ENCODE data around the gene ERMARD. TPM values are rescaled to one million over a fixed set of nuclear protein-coding genes. Genes with fewer than 3 reads are reported as not detected.

ERMARD gene
- total and polyA plus RNA-seq, 2 donors (not counting 3 experiments of a cell fraction or from before 2014, with no cell fraction given), result 23.8 to 36.4 TPM

DNA sequence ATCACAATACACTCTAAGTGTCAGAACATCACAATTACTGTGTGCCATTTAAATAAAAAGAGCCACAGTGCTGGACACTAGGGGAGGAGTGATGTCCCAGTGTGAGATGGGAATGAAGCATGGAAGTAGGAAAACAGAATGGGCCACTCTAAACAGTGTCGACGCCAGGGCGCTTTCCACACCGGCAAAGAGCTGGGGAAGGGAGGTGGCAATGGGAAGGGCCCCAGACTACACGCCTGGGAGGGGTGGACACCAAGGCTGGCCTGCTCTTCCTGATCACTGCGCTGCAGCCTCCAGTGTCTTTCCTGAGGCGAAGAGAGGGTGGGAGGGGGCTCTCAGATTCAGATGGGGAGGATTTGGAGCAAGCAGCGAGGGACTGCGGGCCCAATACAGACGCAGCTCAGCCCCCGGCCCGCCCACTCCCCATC lies 75.9 kb downstream of the ERMARD start:
- intact Hi-C loops (cut with micrococcal nuclease), result no loop called here
- ChIA-PET POLR2A (no interaction called here), CTCF (interaction anchor here (1.0 kb wide), 1 partner anchor 37 kb away, joined by 3 read pairs; no protein-coding TSS in a partner anchor)
- Histone ChIP-seq H3K79me2 (ENCODE audit: control insufficient read depth, insufficient read depth, low read length) (no peaks in the 10 kb centered on the region), H3K4me1 (ENCODE audit: control insufficient read depth, extremely low read depth, insufficient read depth, low read length) (peaks cover 6% of the 10 kb centered on the region), H4K20me1 (replicated peaks; ENCODE audit: control insufficient read depth, extremely low read depth, insufficient read depth, low read length) (no peaks in the 10 kb centered on the region), H2AFZ (ENCODE audit: low read depth, low read length) (no peak overlapping the region), H3K9me1 (replicated peaks; ENCODE audit: control insufficient read depth, extremely low read depth, insufficient read depth, low read length) (no peaks in the 10 kb centered on the region), H3K9me3 (replicated peaks; ENCODE audit: control insufficient read depth, insufficient read depth, low read length) (no peaks in the 10 kb centered on the region), H3K36me3 (ENCODE audit: control insufficient read depth in 2 of 2, extremely low read depth in 1 of 2, insufficient read depth in 2 of 2, low read length in 2 of 2) (no peaks in the 10 kb centered on the region), H3K27ac (ENCODE audit: insufficient read depth, low read depth, low read length) (no peak overlapping the region), H3K4me2 (ENCODE audit: insufficient read depth, low read length) (no peak overlapping the region), H3K4me3 (replicated peaks in 1 of 3; ENCODE audit: insufficient read depth in 1 of 3, low read depth in 1 of 3, low read length in 3 of 3) (no peak overlapping the region), H3K27me3 (ENCODE audit: control insufficient read depth in 2 of 2, insufficient read depth in 2 of 2, low read length in 2 of 2) (peaks cover 0 to 2% of the 10 kb centered on the region in 2 experiments), H3K9ac (replicated peaks; ENCODE audit: extremely low read depth, insufficient read depth, low read length) (no peak overlapping the region)
- dilution Hi-C loops (cut with MboI; ENCODE audit: extremely low pct_ligation_motif_present, low sequenced_read_pairs), result no loop called here
- no peak for TF ChIP-seq MYC (IDR thresholded peaks at IDR 0.05; ENCODE audit: low read depth, low read length)
- no peak for TF ChIP-seq EZH2 (IDR thresholded peaks at IDR 0.05; ENCODE audit: borderline replicate concordance, low read depth, low read length, severe bottlenecking)
- TF ChIP-seq, protein P1, sequence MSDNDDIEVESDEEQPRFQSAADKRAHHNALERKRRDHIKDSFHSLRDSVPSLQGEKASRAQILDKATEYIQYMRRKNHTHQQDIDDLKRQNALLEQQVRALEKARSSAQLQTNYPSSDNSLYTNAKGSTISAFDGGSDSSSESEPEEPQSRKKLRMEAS (IDR thresholded peaks at IDR 0.05; ENCODE audit: insufficient read depth, insufficient read length), result no peak
- TF ChIP-seq GATA2 (IDR thresholded peaks at IDR 0.05; ENCODE audit: insufficient read depth, insufficient read length, low read depth, low read length), result no peak
- TF ChIP-seq POLR2A (IDR thresholded peaks at IDR 0.05; ENCODE audit: low read depth, low read length), result no peak
- no peak for TF ChIP-seq JUN (IDR thresholded peaks at IDR 0.05; ENCODE audit: borderline replicate concordance, insufficient read depth, insufficient read length, low read depth)
- no peak for TF ChIP-seq FOS (IDR thresholded peaks at IDR 0.05; ENCODE audit: borderline replicate concordance, insufficient read depth, low read length)
- TF ChIP-seq POLR2AphosphoS5 (IDR thresholded peaks at IDR 0.05; ENCODE audit: insufficient read depth, low read depth, low read length), result no peak
- TF ChIP-seq, protein P2, sequence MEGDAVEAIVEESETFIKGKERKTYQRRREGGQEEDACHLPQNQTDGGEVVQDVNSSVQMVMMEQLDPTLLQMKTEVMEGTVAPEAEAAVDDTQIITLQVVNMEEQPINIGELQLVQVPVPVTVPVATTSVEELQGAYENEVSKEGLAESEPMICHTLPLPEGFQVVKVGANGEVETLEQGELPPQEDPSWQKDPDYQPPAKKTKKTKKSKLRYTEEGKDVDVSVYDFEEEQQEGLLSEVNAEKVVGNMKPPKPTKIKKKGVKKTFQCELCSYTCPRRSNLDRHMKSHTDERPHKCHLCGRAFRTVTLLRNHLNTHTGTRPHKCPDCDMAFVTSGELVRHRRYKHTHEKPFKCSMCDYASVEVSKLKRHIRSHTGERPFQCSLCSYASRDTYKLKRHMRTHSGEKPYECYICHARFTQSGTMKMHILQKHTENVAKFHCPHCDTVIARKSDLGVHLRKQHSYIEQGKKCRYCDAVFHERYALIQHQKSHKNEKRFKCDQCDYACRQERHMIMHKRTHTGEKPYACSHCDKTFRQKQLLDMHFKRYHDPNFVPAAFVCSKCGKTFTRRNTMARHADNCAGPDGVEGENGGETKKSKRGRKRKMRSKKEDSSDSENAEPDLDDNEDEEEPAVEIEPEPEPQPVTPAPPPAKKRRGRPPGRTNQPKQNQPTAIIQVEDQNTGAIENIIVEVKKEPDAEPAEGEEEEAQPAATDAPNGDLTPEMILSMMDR (IDR thresholded peaks at IDR 0.05; ENCODE audit: extremely low read depth in 1 of 2, insufficient read depth in 1 of 2, low read depth in 1 of 2, low read length in 2 of 2), result no peak
- no peak for DNase-seq (ENCODE audit: low read depth, low spot score)
- no peak for FAIRE-seq
- no TSS peak for BruUV-seq (replicated peaks)

All from endothelial cell of umbilical vein (primary cell).